Activated CD8-positive, alpha-beta T cell treated with anti-CD3 and anti-CD28 coated beads for 36 hours (primary cell): ENCODE data around the gene DUSP16. TPM values are rescaled to one million over a fixed set of nuclear protein-coding genes. Genes with fewer than 3 reads are reported as not detected.

ENCODE experiments used
- ATAC-seq: fragments of 200-7000 bp; cut with Tn5 transposase; one replicate; pipeline ENCODE4 v1.10.0; 2021; ENCODE audit warnings: mild to moderate bottlenecking, moderate library complexity
- CTCF ChIA-PET: fragments of 350-600 bp; sonication (Branson Sonifier 250); formaldehyde crosslinking; loops from one replicate; lab custom pipeline; 2021; ENCODE audit warnings: antibody characterized with exemption; lab: Charles Lee
- POLR2A ChIA-PET: fragments of 350-600 bp; sonication (Branson Sonifier 250); formaldehyde crosslinking; loops from one replicate; lab custom pipeline; 2021; ENCODE audit warnings: antibody characterized with exemption; lab: Charles Lee
- DNase-seq: peaks from one replicate; pipeline ENCODE4 v3.0.0-alpha.2; 2020
- H3K27ac Mint-ChIP-seq: one replicate; pipeline ENCODE4 v1.8.0; 2021; ENCODE audit warnings: mild to moderate bottlenecking, mixed read lengths
- H3K27me3 Mint-ChIP-seq: one replicate; pipeline ENCODE4 v1.8.0; 2021; ENCODE audit warnings: mixed read lengths
- H3K36me3 Mint-ChIP-seq: one replicate; pipeline ENCODE4 v1.8.0; 2021; ENCODE audit warnings: low read depth, mixed read lengths
- H3K4me1 Mint-ChIP-seq: one replicate; pipeline ENCODE4 v1.8.0; 2021; ENCODE audit warnings: low read depth, mixed read lengths
- H3K4me3 Mint-ChIP-seq: one replicate; pipeline ENCODE4 v1.8.0; 2021; ENCODE audit warnings: mild to moderate bottlenecking, moderate library complexity, mixed read lengths
- H3K9me3 Mint-ChIP-seq: one replicate; pipeline ENCODE4 v1.8.0; 2021; ENCODE audit warnings: mixed read lengths
- CTCF ChIP-seq: fragments of 200-600 bp; IDR thresholded peaks from one replicate; pipeline ENCODE4 v1.8.0; 2022; ENCODE audit warnings: antibody characterized with exemption, mild to moderate bottlenecking
- intact Hi-C: fragments of 100-400 bp; cut with micrococcal nuclease; formaldehyde crosslinking; loops from one replicate; pipeline ENCODE4 v1.10.0; 2022
- total RNA-seq, 2 experiments: library from RNA; stranded (reverse); gene quantifications; one replicate each; pipeline ENCODE4 v1.2.3, GENCODE V29; 2021

DUSP16 gene
- total RNA-seq, 2 experiments from 2014 or later, result 28.2 to 30.2 TPM

DNA sequence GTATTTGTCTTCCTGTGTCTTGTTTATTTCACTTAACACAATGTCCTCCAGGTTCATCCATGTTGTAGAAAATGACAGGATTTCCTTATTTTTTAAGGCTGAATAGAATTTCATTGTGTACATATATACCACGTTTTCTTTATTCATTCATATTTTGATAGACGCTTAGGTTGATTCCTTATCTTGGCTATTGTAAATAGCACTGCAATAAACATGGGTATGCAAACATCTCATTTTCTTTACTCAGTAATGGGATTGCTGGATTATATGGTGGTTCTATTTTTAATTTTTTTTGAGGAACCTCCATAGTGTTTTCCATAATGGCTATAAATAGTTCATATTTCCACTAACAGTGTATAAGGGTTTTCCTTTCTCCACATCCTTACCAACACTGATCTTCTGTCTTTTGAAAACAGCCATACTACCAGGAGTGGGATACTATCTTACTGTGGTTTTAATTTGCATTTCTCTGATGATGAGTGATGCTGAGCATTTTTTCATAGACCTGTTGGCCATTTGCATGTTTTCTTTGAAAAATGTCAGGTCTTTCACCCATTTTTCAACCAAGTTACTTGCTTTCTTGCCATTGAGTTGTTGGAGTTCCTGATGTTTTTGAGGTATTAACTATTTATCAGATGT, 32.8 kb downstream of the DUSP16 start:
- ATAC-seq, result peak; percentile 22
- POLR2A ChIA-PET, result no interaction called here
- peaks cover 15% of the 10 kb centered on the region for H3K36me3 Mint-ChIP-seq
- no peaks in the 10 kb centered on the region for H3K9me3 Mint-ChIP-seq
- no peak for TF ChIP-seq CTCF
- no peak for DNase-seq
- intact Hi-C loops, result no loop called here
- no peak overlapping the region for H3K4me3 Mint-ChIP-seq
- no peaks in the 10 kb centered on the region for H3K27me3 Mint-ChIP-seq
- CTCF ChIA-PET, result no interaction called here
- H3K4me1 Mint-ChIP-seq, result peaks cover 63% of the 10 kb centered on the region
- peak overlapping the region; percentile 52 for H3K27ac Mint-ChIP-seq

- no peaks in the 10 kb centered on the region for H3K9me3 Mint-ChIP-seq
- CTCF ChIA-PET, result interaction anchor here (1.0 kb wide), 1 partner anchor 20 kb away, joined by 3 read pairs; no protein-coding TSS in a partner anchor
- H3K27ac Mint-ChIP-seq, result peak overlapping the region; percentile 88
- peaks cover 56% of the 10 kb centered on the region for H3K4me1 Mint-ChIP-seq
- H3K4me3 Mint-ChIP-seq, result no peak overlapping the region
- POLR2A ChIA-PET, result interaction anchor here (1.2 to 1.6 kb wide), 2 partner anchors 9 to 35 kb away, joined by 4 read pairs; partner anchors contain the start of gene DUSP16
- H3K27me3 Mint-ChIP-seq, result no peaks in the 10 kb centered on the region
- intact Hi-C loops, result no loop called here
- H3K36me3 Mint-ChIP-seq, result peaks cover 15% of the 10 kb centered on the region
- DNase-seq (peak; percentile 35), ATAC-seq (peak; percentile 52)
- TF ChIP-seq CTCF, result no peak
Observed at GRCh38 chr12:12528361-12529270, 34.0 kb downstream of the DUSP16 start.

DNA sequence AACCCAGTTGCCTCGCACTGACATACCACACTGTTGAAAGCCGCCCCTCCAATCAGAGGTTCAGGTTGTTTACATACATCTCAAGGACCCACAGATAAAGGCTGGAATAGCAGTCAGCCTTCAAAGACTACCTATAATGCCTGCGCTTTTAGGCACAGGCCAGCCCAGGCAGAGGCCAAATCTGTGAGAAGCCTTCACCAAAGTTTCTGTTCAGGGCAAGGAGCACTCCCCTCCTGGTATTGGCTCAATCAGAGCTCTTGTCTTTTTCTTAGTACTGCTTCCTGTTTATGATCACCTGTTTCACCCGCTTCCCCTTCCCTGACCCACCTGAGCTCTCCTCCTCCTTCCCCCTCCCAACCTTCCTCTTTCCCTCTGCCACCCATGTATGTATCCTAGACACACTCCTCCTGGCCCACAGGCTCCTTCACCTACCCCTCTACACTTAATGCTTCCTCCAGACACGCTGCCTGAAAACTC, 34.8 kb downstream of the DUSP16 start:
- CTCF ChIA-PET, result interaction anchor here (0.8 to 1.0 kb wide), 2 partner anchors 19 to 127 kb away, joined by 3 read pairs; no protein-coding TSS in a partner anchor
- POLR2A ChIA-PET, result interaction anchor here (1.2 to 1.6 kb wide), 3 partner anchors 8 to 35 kb away, joined by 3 to 4 read pairs (median 4); partner anchors contain the start of gene DUSP16
- intact Hi-C loops, result no loop called here
- peak overlapping the region; percentile 8 for H3K4me3 Mint-ChIP-seq
- no peaks in the 10 kb centered on the region for H3K9me3 Mint-ChIP-seq
- H3K4me1 Mint-ChIP-seq, result peaks cover 52% of the 10 kb centered on the region
- H3K27me3 Mint-ChIP-seq, result no peaks in the 10 kb centered on the region
- peak; percentile 75 for ATAC-seq
- TF ChIP-seq CTCF, result no peak
- H3K36me3 Mint-ChIP-seq, result peaks cover 15% of the 10 kb centered on the region
- no peak for DNase-seq
- peak overlapping the region; percentile 88 for H3K27ac Mint-ChIP-seq

DNA sequence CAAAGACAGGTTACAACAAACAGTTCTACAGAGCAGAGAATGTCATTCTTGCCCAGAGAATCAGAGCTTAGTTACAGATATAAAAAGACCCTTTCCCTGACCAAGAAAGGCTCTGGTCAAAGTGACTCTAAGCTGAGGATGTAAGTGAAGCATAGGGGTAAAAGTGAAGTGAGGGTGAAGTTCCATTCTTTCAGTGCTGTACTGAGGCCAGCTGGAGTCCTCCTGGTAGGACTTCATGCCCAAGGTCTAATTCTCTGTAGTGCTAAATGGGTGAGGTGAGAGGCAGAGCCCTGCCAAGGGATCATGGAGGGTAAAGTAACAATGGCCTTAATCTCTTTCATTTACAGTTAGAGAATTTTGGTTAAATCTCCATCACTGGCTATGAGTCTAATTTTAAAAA, 38.5 kb downstream of the DUSP16 start:
- no peak overlapping the region for H3K27ac Mint-ChIP-seq
- H3K9me3 Mint-ChIP-seq, result no peaks in the 10 kb centered on the region
- ChIA-PET POLR2A (interaction anchor here (0.5 kb wide), 1 partner anchor 1984 kb away, joined by 3 read pairs; no protein-coding TSS in a partner anchor), CTCF (interaction anchor here (0.5 to 1.6 kb wide), 2 partner anchors 10 to 17 kb away, joined by 4 to 8 read pairs; no protein-coding TSS in a partner anchor)
- H3K27me3 Mint-ChIP-seq, result no peaks in the 10 kb centered on the region
- H3K4me1 Mint-ChIP-seq, result peaks cover 41% of the 10 kb centered on the region
- ATAC-seq, result no peak
- TF ChIP-seq CTCF, result no peak
- H3K36me3 Mint-ChIP-seq, result peaks cover 21% of the 10 kb centered on the region
- no peak for DNase-seq
- H3K4me3 Mint-ChIP-seq, result no peak overlapping the region
- intact Hi-C loops, result no loop called here
